ENCODE data around the gene CADM1.

DNA sequence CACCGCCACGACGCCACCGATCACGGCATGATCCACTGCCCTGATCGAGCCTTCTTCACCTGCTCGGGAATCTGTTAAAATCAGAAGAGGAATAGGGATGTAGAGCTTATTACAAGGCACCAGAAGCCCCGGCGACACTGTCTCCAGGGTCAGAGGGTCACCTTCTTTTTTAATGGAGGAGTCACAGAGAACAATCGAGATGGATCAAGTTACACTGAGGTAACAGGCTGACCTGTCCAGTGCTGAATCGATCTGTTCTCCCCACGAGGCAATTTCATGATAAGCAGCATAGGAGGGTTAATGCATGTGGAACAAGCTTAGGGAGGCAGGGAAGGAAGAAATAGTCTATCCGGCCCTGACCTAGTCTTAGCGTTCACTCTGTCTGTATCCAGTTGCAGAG is 325.5 kb downstream of the CADM1 start:
- TF ChIP-seq, protein P1, sequence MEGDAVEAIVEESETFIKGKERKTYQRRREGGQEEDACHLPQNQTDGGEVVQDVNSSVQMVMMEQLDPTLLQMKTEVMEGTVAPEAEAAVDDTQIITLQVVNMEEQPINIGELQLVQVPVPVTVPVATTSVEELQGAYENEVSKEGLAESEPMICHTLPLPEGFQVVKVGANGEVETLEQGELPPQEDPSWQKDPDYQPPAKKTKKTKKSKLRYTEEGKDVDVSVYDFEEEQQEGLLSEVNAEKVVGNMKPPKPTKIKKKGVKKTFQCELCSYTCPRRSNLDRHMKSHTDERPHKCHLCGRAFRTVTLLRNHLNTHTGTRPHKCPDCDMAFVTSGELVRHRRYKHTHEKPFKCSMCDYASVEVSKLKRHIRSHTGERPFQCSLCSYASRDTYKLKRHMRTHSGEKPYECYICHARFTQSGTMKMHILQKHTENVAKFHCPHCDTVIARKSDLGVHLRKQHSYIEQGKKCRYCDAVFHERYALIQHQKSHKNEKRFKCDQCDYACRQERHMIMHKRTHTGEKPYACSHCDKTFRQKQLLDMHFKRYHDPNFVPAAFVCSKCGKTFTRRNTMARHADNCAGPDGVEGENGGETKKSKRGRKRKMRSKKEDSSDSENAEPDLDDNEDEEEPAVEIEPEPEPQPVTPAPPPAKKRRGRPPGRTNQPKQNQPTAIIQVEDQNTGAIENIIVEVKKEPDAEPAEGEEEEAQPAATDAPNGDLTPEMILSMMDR (conservative IDR thresholded peaks at IDR 0.05; ENCODE audit: low read depth, low read length): no peak
- TF ChIP-seq EZH2 (IDR thresholded peaks at IDR 0.05; ENCODE audit: low read length, unreplicated experiment) (no peak), EZH2phosphoT487 (IDR thresholded peaks at IDR 0.05; ENCODE audit: borderline replicate concordance, low read length) (no peak)
